ENCODE data around the gene TTC22. TPM values are rescaled to one million over a fixed set of nuclear protein-coding genes. Genes with fewer than 3 reads are reported as not detected.

TTC22 gene
- total and polyA plus RNA-seq, 2 of the 4 experiments (the other 2 are of a cell fraction) = not detected

GRCh38 chr1:54800899-54801759 is at the start of gene TTC22 (continued):
- TF ChIP-seq RFX5 (IDR thresholded peaks at IDR 0.05; ENCODE audit: low read depth, low read length) = no peak
- TF ChIP-seq SMC3 (IDR thresholded peaks at IDR 0.05; ENCODE audit: low read depth, low read length) = no peak

GRCh38 chr1:54850737-54851136 is 49.6 kb upstream of the TTC22 start:
- Histone ChIP-seq H3K36me3 (ENCODE audit: control insufficient read depth, insufficient read depth, low read length) (no peaks in the 10 kb centered on the region; the same call in 1 of the 2 replicates), H2AFZ (replicated peaks; ENCODE audit: low read length, poor library complexity) (peak overlapping the region; percentile 70), H2BK5ac (ENCODE audit: low read depth, low read length, poor library complexity, severe bottlenecking) (peak overlapping the region; percentile 83)
- TF ChIP-seq USF2 (IDR thresholded peaks at IDR 0.05; ENCODE audit: low read depth, low read length) (peak; percentile 41; the same call in 1 of the 2 replicates), MAFK (IDR thresholded peaks at IDR 0.05; ENCODE audit: low read depth, low read length) (peak; percentile 55; the same call in 1 of the 2 replicates), CHD1 (IDR thresholded peaks at IDR 0.05; ENCODE audit: low read depth, low read length) (no peak), POLR2A (IDR thresholded peaks at IDR 0.05; ENCODE audit: low read depth, low read length) (no peak), MAZ (IDR thresholded peaks at IDR 0.05; ENCODE audit: borderline replicate concordance, low read depth, low read length) (peak; percentile 38; the same call in 1 of the 2 replicates), RFX5 (IDR thresholded peaks at IDR 0.05; ENCODE audit: low read depth, low read length) (no peak), MXI1 (IDR thresholded peaks at IDR 0.05; ENCODE audit: borderline replicate concordance, low read depth, low read length) (peak; percentile 93), NFE2L2 (IDR thresholded peaks at IDR 0.05; ENCODE audit: low read depth, low read length) (peak; percentile 43; the same call in 1 of the 2 replicates), CTCF (conservative IDR thresholded peaks at IDR 0.05; ENCODE audit: low read depth, low read length) (no peak), CEBPB (IDR thresholded peaks at IDR 0.05; ENCODE audit: low read depth, low read length) (peak; percentile 99), RAD21 (IDR thresholded peaks at IDR 0.05; ENCODE audit: low read length) (no peak), BHLHE40 (IDR thresholded peaks at IDR 0.05; ENCODE audit: low read depth, low read length) (peak; percentile 88)

More at GRCh38 chr1:54850737-54851136, 49.6 kb upstream of the TTC22 start:
- Histone ChIP-seq H2AK9ac (replicated peaks; ENCODE audit: low read depth, low read length, poor library complexity) (peak overlapping the region; percentile 94), H3K56ac (ENCODE audit: extremely low read depth, insufficient read depth, low read length) (peak overlapping the region; percentile 44; the same call in 1 of the 2 replicates), H2AK5ac (ENCODE audit: low read depth, low read length) (peak overlapping the region; percentile 57), H3K4me3 (ENCODE audit: insufficient read depth, low read depth, low read length) (no peak overlapping the region), H2BK15ac (ENCODE audit: low read depth, low read length) (peak overlapping the region; percentile 43; the same call in 1 of the 3 replicates), H2BK120ac (ENCODE audit: low read depth, low read length) (peak overlapping the region; percentile 94), H3K9me1 (ENCODE audit: insufficient read depth, low read length) (peaks cover 38% of the 10 kb centered on the region), H3K14ac (replicated peaks; ENCODE audit: low read depth, low read length) (peak overlapping the region; percentile 81), H3K4me2 (ENCODE audit: low read depth, low read length) (no peak overlapping the region), H3K18ac (ENCODE audit: low read depth, low read length) (peak overlapping the region; percentile 6; the same call in 1 of the 2 replicates), H3K27ac (ENCODE audit: insufficient read depth, low read length) (peak overlapping the region; percentile 75; the same call in 1 of the 2 replicates), H3K27me3 (ENCODE audit: control insufficient read depth, insufficient read depth, low read length) (no peaks in the 10 kb centered on the region), H3K79me1 (ENCODE audit: low read depth in 1 of 2, low read length in 2 of 2) (peaks cover 0 to 18% of the 10 kb centered on the region in 2 experiments; a peak in 1 of 4 replicates), H4K20me1 (ENCODE audit: insufficient read depth, low read length) (no peaks in the 10 kb centered on the region), H3K9me3 (ENCODE audit: control insufficient read depth, insufficient read depth, low read length) (no peaks in the 10 kb centered on the region), H3K23ac (ENCODE audit: low read depth, low read length) (peak overlapping the region; percentile 78), H3K9ac (ENCODE audit: low read depth, low read length) (no peak overlapping the region), H2BK20ac (ENCODE audit: low read depth, low read length) (peak overlapping the region; percentile 95), H4K91ac (ENCODE audit: insufficient read depth, low read depth, low read length) (peak overlapping the region; percentile 95; the same call in 1 of the 2 replicates), H4K5ac (ENCODE audit: low read depth, low read length) (peak overlapping the region; percentile 6; the same call in 1 of the 2 replicates), H4K8ac (ENCODE audit: low read depth in 2 of 2, low read length in 2 of 2) (peak overlapping the region; percentile 24 to 91; a peak in 3 of 4 replicates), H3K4me1 (ENCODE audit: control insufficient read depth, insufficient read depth, low read length) (peaks cover 18% of the 10 kb centered on the region), H3K4ac (ENCODE audit: low read depth, low read length) (peak overlapping the region; percentile 93)
- dilution Hi-C loops (cut with HindIII; ENCODE audit: low sequenced_read_pairs, unreplicated experiment) (no loop called here), in situ Hi-C loops (cut with MboI; ENCODE audit: low sequenced_read_pairs) (no loop called here), intact Hi-C loops (cut with micrococcal nuclease) (no loop called here)
- ATAC-seq (ENCODE audit: low read depth) (peak; percentile 89), DNase-seq (peak; percentile 99)
- WGBS, 2 experiments (ENCODE audit: extremely low coverage in 2 of 2, insufficient read length in 1 of 2) = 0% methylated on average over 1 of the region's 9 CpGs; no CpG with 5 or more reads in 1 of the 2 experiments
- no TSS peak for BruUV-seq (replicated peaks)
- POLR2A ChIA-PET (ENCODE audit: unreplicated experiment) = no interaction called here
- CTCF ChIA-PET = interaction anchor here (0.8 kb wide), 1 partner anchor 94 kb away, joined by 4 read pairs; no protein-coding TSS in a partner anchor

Measured in IMR-90 (cell line).